Stimulated activated memory B cell treated with anti-CD40 and anti-IgM and Interleukin-4, amounts not matched to agents 10 μg/mL and 1 μg/mL and 100 μg/mL, for 72 hours (primary cell): ENCODE measurements around the gene CCT5.
"Not testable (repeated sequence)": the region's sequence is repeated elsewhere in the genome, so short reads cannot be mapped to it uniquely, and the experiment has no call there.

Source experiments
- ATAC-seq: fragments of 150-1000 bp; cut with Tn5 transposase; 2 replicates; pipeline ENCODE4 v1.10.0; 2021
- H3K27ac Mint-ChIP-seq: one replicate; pipeline ENCODE4 v1.8.0; 2022; ENCODE audit warnings: mild to moderate bottlenecking, mixed read lengths
- H3K27me3 Mint-ChIP-seq: one replicate; pipeline ENCODE4 v1.8.0; 2022; ENCODE audit warnings: mixed read lengths
- H3K36me3 Mint-ChIP-seq: one replicate; pipeline ENCODE4 v1.8.0; 2022; ENCODE audit warnings: mixed read lengths
- H3K4me1 Mint-ChIP-seq: one replicate; pipeline ENCODE4 v1.8.0; 2022; ENCODE audit warnings: mixed read lengths
- H3K4me3 Mint-ChIP-seq: one replicate; pipeline ENCODE4 v1.8.0; 2022; ENCODE audit warnings: mild to moderate bottlenecking, moderate library complexity, mixed read lengths
- H3K9me3 Mint-ChIP-seq: one replicate; pipeline ENCODE4 v1.8.0; 2022; ENCODE audit warnings: mixed read lengths

CCT5 gene

DNA sequence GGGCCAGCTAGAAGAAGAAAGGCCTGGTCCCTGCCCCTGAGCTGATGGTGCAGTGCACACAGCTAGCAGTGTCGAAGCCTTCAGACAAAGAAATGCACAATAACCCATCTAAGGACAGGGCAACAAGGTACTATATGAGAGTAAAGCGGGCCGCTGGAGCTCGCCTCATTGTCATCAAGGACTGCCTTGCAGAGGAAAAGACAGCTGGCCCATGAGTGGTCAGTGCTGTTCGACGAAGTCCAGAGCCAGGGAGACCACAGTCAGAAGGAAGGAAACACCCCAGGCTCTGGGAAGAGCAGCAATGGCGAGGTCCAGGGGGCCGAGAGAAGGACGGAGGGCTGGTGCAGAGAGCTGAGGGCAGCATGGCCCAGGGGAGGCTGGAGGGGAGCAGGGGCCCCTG, 17.7 kb upstream of the CCT5 start:
- H3K36me3 Mint-ChIP-seq: peaks cover 62% of the 10 kb centered on the region
- H3K27ac Mint-ChIP-seq: no peak overlapping the region
- H3K4me1 Mint-ChIP-seq: no peaks in the 10 kb centered on the region
- H3K4me3 Mint-ChIP-seq: no peak overlapping the region
- no peaks in the 10 kb centered on the region for H3K9me3 Mint-ChIP-seq
- no peak for ATAC-seq
- H3K27me3 Mint-ChIP-seq: no peaks in the 10 kb centered on the region

DNA sequence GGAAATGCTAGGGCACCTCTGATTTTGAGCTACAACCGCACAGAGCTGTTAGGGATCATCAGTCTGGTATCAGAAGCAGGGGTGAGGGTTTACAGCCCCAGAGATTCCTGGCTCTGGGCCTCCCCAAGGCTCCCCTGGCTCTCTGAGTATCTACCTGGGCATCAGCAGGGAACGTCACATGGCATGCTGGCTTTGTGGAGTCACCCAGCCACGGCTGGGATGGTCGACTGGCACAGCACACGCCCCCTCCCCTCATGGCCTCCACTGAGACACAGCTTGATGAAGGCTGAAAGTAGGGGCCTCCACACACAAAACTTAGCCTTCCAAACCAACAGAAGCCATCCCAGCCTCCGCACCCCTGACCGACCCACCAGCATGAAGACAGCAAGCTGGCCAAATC, 17.1 kb upstream of the CCT5 start:
- Mint-ChIP-seq H3K27me3 (no peaks in the 10 kb centered on the region), H3K4me1 (no peaks in the 10 kb centered on the region), H3K4me3 (no peak overlapping the region), H3K36me3 (peaks cover 67% of the 10 kb centered on the region), H3K27ac (no peak overlapping the region), H3K9me3 (no peaks in the 10 kb centered on the region)
- ATAC-seq: no peak

DNA sequence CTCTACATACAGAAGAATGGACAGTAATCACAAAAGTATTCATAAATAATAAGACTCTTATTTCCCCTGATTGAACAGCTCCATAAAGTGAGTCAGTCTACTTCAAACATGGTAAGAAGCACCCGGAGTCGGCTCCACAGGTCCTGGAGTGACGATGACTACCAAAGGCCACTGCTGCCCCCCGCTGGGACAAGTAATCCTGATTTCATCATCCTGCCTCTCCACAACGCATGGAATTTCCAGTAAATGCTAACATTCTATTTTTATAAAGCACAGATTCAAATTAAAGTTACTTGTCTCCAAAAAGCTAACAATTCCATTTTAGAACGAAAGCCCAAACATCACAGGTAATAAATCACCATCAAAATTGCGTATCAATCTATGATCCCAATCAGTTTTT, 16.6 kb upstream of the CCT5 start:
- Mint-ChIP-seq H3K27me3 (no peaks in the 10 kb centered on the region), H3K4me3 (no peak overlapping the region), H3K4me1 (no peaks in the 10 kb centered on the region), H3K9me3 (no peaks in the 10 kb centered on the region), H3K27ac (no peak overlapping the region), H3K36me3 (peaks cover 67% of the 10 kb centered on the region)
- no peak for ATAC-seq

DNA sequence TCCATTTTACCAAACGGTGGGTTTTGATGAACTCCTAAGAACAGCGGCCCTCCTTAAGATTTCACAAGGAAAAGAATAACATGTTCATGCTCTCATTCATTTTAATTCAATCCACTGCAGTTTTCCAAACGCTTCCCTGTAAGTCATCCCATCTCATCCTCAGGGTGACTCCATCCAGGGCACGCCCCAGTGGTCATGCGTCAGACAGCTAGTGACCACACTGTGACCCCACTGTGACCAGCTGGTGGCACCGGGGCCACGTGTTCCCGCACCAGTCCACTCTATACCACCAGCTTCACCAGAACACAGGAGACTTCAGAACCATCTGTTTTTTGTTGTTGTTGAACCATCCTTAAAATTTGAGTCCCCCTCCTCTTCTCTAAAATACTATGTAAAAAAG, 14.7 kb upstream of the CCT5 start:
- peaks cover 52% of the 10 kb centered on the region for H3K36me3 Mint-ChIP-seq
- no peaks in the 10 kb centered on the region for H3K4me1 Mint-ChIP-seq
- no peak overlapping the region for H3K27ac Mint-ChIP-seq
- no peak for ATAC-seq
- H3K4me3 Mint-ChIP-seq: no peak overlapping the region
- no peaks in the 10 kb centered on the region for H3K9me3 Mint-ChIP-seq
- H3K27me3 Mint-ChIP-seq: no peaks in the 10 kb centered on the region

DNA sequence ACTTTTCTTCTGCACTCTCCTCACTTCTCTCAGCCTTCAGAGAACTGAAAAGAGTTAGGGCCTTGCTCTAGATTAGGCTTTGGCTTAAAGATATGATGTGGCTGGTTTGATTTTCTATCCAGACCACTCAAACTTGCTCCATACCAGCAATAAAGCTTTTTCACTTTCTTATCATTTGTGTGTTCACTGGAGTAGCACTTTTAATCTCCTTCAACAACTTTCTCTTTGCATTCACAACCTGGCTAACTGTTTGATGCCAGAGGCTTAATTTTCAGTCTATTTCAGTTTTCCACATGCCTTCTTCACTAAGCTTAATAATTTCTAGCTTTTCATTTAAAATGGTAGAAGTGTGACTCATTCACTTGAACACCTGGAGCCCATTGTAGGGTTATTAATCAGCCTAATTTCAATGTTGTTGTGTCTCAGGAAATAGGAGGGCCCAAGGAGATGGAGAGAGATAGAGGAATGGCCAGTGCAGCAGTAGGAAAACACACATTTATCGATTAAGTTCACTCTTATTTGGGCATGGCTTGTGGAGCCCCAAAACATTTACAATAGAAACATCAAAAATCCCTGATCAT, 6.3 kb upstream of the CCT5 start:
- H3K4me1 Mint-ChIP-seq: peaks cover 15% of the 10 kb centered on the region
- H3K27ac Mint-ChIP-seq: no peak overlapping the region
- H3K36me3 Mint-ChIP-seq: no peaks in the 10 kb centered on the region
- no peak for ATAC-seq
- H3K4me3 Mint-ChIP-seq: no peak overlapping the region
- H3K27me3 Mint-ChIP-seq: no peaks in the 10 kb centered on the region
- H3K9me3 Mint-ChIP-seq: no peaks in the 10 kb centered on the region

DNA sequence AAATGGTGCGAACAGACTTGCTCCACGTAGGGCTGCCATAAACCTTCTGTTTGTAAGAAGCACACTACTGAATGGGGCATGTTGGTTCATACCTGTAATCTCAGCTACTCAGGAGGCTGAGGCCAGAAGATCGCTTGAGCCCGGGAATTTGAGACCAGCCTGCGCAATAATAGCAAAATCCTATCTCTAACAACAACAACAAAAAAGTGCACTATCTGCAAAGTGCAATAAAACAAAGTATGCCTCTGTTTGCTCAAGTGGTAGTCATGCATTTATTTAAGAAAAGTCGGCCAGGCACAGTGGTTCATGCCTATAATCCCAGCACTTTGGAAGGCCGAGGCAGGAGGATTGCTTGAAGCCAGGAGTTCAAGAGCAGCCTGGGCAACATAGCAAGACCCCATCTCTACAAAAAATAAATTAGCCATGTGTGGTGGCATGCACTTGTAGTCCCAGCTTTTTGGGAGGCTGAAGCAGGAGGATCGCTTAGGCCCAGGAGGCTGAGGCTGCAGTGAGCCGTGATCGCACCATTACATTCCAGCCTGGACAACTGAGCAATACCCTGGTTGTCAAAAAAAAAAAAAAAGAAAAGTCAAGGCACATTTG, 5.6 kb upstream of the CCT5 start:
- no peak for ATAC-seq
- H3K4me3 Mint-ChIP-seq: no peak overlapping the region
- no peaks in the 10 kb centered on the region for H3K36me3 Mint-ChIP-seq
- no peak overlapping the region for H3K27ac Mint-ChIP-seq
- H3K9me3 Mint-ChIP-seq: no peaks in the 10 kb centered on the region
- H3K4me1 Mint-ChIP-seq: peaks cover 18% of the 10 kb centered on the region
- H3K27me3 Mint-ChIP-seq: no peaks in the 10 kb centered on the region

DNA sequence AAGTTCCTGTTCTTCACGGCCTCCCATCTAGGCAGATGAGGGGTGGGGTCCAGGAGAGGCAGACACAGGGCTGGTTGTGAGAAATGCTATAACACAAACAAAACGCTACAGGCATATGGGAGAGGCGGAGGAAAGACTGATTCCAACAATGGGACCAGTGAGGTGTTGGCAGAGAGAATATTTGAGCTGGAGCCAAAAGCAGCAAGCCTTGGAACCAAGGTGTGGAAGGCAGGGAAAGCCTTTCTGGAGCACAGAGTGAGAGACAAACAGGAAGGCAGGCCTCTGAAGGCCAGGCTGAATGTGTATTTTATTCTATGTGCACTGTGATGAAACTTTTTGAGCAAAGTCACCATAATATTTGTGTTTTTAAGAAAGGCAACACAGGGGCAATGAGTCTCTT, 3.3 kb upstream of the CCT5 start:
- Mint-ChIP-seq H3K27ac (no peak overlapping the region), H3K4me3 (no peak overlapping the region), H3K4me1 (peaks cover 31% of the 10 kb centered on the region), H3K36me3 (no peaks in the 10 kb centered on the region), H3K27me3 (no peaks in the 10 kb centered on the region), H3K9me3 (no peaks in the 10 kb centered on the region)
- ATAC-seq: no peak

DNA sequence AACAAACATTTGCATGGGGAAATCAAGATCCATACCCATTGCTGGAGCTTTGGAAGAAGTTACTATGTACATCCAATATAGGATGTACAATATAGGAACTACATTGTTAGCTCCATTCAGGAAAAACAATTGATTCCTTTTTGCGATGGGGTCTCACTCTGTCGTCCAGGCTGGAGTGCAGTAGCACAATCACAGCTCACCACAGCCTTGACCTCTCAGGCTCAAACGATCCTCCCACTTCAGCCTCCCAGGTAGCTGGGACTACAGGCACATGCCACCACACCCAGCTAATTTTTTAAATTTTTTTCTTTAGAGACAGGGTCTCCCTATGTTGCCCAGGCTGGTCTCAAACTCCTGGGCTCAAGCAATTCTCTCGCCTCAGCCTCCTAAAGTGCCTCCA, 2.9 kb upstream of the CCT5 start:
- not testable (repeated sequence) for H3K9me3 Mint-ChIP-seq, H3K27ac Mint-ChIP-seq, H3K36me3 Mint-ChIP-seq, ATAC-seq, H3K4me3 Mint-ChIP-seq, H3K27me3 Mint-ChIP-seq
- H3K4me1 Mint-ChIP-seq: peaks cover 35% of the 10 kb centered on the region

DNA sequence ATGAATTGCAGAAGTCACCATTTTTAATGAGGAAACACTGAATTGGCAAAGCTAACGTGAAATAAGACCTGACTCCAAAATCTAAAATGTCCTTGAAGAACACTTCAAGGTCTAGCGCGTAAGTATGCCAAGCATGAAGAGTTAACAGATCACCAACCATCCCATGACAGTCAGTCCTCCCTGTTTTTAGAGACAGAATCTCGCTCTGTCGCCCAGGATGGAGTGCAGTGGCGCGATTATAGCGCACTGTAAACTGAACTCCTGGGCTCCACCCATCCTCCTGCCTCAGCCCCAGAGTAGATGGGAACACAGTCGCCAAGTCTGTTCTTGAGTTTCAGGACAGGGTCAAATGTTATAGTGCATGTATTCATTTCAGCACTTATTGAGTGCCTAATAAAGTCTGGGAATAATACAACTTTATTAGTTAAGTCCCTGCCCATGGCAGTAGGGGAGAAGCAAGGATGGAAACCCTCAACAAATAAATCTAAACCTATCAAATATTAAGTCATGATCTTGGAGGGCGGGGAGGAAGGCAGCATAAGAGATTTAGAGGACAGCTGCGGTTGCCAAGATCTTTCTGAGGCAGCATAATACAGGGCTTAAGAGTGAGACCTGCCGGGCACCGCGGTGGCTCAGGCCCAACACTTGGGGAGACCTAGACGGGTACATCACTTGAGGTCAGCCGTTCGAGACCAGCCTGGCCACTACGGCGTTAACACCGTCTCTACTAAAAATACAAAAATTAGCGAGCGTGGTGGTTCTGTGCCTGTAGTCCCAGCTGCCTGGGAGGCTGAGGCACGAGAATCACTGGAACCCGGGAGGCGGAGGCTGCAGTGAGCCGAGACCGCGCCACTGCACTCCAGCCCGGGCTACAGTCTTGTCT, 1.5 kb upstream of the CCT5 start:
- Mint-ChIP-seq H3K9me3 (no peaks in the 10 kb centered on the region), H3K36me3 (no peaks in the 10 kb centered on the region), H3K4me3 (peak overlapping the region; percentile 94), H3K4me1 (peaks cover 44% of the 10 kb centered on the region), H3K27me3 (no peaks in the 10 kb centered on the region), H3K27ac (peak overlapping the region; percentile 100)
- ATAC-seq: no peak

DNA sequence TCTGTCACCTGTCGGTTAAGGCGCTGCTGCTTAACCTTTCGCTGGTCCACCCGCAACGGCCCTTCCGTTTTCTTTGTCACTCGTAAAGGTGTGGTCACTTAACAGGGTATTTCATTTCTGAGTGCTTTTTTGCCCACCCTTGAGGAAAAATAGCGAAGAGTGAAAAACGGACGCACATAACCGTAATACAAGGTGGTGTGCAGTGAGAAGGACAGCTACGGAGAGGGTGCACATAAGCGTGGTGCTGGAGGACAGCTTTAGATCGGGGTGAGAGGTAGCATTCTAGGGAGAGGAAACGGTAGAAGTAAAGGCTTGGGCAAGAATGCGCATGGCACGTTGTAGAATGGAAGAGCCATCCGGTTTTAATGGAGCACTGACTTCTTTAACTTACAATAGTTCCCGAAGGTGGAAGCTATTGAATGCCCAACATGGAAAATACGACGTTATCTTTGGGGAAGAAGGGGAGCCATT, 761 bp downstream of the CCT5 start:
- peak; percentile 32 for ATAC-seq
- Mint-ChIP-seq H3K4me1 (peaks cover 56% of the 10 kb centered on the region), H3K36me3 (peaks cover 14% of the 10 kb centered on the region)

DNA sequence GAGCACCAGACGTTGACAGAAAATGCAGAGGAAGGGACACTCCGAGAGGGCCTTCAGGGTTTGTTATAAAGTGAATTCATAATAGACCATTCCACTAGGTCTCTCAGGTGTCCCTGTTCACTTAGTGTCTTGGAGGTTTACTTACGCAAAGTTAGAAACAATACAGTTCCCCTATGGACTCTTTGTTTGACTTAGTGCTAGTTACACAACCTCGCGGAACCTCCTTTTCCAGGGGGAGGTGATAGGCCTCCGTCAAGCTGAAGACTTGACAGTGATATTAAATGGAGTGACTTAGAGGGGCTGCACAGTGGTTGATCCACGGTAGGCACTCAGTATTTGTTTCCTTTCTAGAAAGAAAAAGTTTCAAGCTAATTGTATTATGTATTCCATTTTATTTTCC, 1.3 kb downstream of the CCT5 start:
- H3K4me3 Mint-ChIP-seq: peak overlapping the region; percentile 94
- peak overlapping the region; percentile 100 for H3K27ac Mint-ChIP-seq
- no peaks in the 10 kb centered on the region for H3K27me3 Mint-ChIP-seq
- H3K36me3 Mint-ChIP-seq: peaks cover 19% of the 10 kb centered on the region
- ATAC-seq: no peak
- H3K9me3 Mint-ChIP-seq: no peaks in the 10 kb centered on the region
- H3K4me1 Mint-ChIP-seq: peaks cover 56% of the 10 kb centered on the region

More for the DNA sequence above, 761 bp downstream of the CCT5 start:
- Mint-ChIP-seq H3K27ac (peak overlapping the region; percentile 100), H3K4me3 (peak overlapping the region; percentile 94), H3K9me3 (no peaks in the 10 kb centered on the region), H3K27me3 (no peaks in the 10 kb centered on the region)

DNA sequence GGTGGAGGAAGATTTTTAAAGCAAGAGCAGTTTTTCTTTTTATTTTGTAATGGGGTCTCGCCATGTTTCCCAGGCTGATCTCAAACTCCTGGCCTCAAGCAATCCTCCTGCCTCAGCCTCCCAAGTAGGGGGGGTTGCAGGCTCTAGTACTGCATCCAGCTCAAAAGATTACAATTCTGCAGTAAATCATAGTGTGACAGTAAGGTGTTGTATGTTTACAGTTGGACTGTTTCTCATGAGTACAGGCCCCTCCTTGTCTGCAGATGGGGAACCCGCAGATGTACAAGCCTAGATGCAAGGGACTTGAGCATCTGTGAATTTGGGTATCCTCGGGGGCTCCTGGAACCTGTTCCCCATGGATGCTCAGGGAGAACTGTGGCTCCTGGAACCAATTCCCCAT, 3.3 kb downstream of the CCT5 start:
- peaks cover 45% of the 10 kb centered on the region for H3K4me1 Mint-ChIP-seq
- H3K4me3 Mint-ChIP-seq: no peak overlapping the region
- H3K9me3 Mint-ChIP-seq: no peaks in the 10 kb centered on the region
- no peaks in the 10 kb centered on the region for H3K27me3 Mint-ChIP-seq
- H3K36me3 Mint-ChIP-seq: peaks cover 28% of the 10 kb centered on the region
- H3K27ac Mint-ChIP-seq: no peak overlapping the region
- ATAC-seq: no peak

DNA sequence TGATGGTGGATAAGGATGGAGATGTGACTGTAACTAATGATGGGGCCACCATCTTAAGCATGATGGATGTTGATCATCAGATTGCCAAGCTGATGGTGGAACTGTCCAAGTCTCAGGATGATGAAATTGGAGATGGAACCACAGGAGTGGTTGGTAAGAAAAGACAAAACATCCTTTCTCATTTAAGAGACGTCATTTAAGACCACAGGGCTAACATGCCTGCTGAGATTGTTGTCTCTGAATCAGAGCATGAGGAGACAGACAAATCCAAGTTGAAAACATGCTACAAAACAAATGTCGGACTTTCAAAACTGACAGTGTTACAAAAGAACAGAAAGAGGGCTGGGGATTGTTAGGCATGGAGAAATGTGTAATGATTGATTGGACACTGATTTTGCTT, 4.6 kb downstream of the CCT5 start:
- Mint-ChIP-seq H3K36me3 (peaks cover 38% of the 10 kb centered on the region), H3K27me3 (no peaks in the 10 kb centered on the region), H3K9me3 (no peaks in the 10 kb centered on the region), H3K4me1 (peaks cover 38% of the 10 kb centered on the region), H3K4me3 (no peak overlapping the region), H3K27ac (no peak overlapping the region)
- ATAC-seq: no peak

DNA sequence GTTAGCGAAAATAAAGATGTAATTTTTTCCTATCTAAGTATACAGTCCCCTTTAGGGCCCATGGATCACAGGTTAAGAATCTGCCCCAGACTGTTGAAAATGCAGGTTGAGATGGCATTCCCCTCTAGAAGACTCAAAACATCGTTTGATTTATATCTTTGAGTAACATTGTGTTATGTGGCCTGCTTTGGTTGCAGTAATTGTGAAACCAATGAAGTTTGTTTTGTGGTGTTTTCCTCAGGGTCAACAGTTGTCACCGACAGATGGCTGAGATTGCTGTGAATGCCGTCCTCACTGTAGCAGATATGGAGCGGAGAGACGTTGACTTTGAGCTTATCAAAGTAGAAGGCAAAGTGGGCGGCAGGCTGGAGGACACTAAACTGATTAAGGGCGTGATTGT, 7.8 kb downstream of the CCT5 start:
- Mint-ChIP-seq H3K4me3 (no peak overlapping the region), H3K27me3 (no peaks in the 10 kb centered on the region), H3K27ac (no peak overlapping the region), H3K4me1 (peaks cover 20% of the 10 kb centered on the region), H3K36me3 (peaks cover 65% of the 10 kb centered on the region), H3K9me3 (no peaks in the 10 kb centered on the region)
- ATAC-seq: no peak

DNA sequence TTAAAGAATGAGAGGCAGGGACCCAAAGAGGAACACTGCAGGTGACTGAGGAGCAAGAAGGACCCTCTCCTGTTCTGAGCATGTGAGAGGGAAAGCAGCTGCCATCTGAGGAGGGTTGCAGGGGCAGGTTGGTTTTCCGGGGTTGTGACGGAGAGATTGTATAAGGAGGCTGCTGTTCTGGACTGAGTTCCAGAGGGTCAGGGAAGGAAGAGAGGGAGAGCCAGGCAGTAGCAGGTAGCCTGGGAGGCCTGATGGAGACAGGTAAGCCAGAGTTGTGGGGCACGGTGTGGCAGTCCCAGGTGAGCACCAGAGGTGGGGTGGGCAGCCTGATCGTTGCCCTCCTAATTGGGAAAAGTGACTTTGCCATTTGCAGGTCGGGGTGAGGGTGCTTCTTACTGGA, 9.8 kb downstream of the CCT5 start:
- Mint-ChIP-seq H3K9me3 (no peaks in the 10 kb centered on the region), H3K4me3 (no peak overlapping the region), H3K4me1 (peaks cover 3% of the 10 kb centered on the region), H3K27ac (peak overlapping the region; percentile 11), H3K36me3 (peaks cover 71% of the 10 kb centered on the region), H3K27me3 (no peaks in the 10 kb centered on the region)
- ATAC-seq: no peak

DNA sequence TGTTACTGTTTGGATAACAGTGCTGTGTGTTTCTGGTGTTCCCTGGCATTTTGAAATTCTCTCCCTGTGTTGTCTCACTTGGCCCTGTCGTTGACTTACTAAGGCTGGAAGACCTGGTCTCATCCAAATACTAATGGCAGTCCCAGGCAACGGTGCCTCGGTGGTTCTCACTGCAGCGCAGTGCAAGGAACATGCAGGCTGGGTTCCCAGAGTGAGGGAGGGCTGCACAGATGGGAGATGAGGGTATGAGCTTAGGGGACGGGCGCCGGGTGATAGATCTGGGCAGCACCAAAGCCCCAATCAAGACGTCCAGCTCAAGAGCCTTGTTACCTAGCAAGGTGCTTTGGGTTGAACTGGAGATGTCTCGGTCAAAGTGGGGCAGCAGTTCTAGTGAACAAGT, 11.0 kb downstream of the CCT5 start:
- Mint-ChIP-seq H3K36me3 (peaks cover 63% of the 10 kb centered on the region), H3K27ac (no peak overlapping the region)

More for the DNA sequence above, 11.0 kb downstream of the CCT5 start:
- H3K4me3 Mint-ChIP-seq: no peak overlapping the region
- no peaks in the 10 kb centered on the region for H3K27me3 Mint-ChIP-seq
- ATAC-seq: no peak
- no peaks in the 10 kb centered on the region for H3K4me1 Mint-ChIP-seq
- no peaks in the 10 kb centered on the region for H3K9me3 Mint-ChIP-seq
